ENCODE results near the gene GNA15.
"Not testable (repeated sequence)": the region's sequence is repeated elsewhere in the genome, so short reads cannot be mapped to it uniquely, and the experiment has no call there.

GNA15 gene

DNA sequence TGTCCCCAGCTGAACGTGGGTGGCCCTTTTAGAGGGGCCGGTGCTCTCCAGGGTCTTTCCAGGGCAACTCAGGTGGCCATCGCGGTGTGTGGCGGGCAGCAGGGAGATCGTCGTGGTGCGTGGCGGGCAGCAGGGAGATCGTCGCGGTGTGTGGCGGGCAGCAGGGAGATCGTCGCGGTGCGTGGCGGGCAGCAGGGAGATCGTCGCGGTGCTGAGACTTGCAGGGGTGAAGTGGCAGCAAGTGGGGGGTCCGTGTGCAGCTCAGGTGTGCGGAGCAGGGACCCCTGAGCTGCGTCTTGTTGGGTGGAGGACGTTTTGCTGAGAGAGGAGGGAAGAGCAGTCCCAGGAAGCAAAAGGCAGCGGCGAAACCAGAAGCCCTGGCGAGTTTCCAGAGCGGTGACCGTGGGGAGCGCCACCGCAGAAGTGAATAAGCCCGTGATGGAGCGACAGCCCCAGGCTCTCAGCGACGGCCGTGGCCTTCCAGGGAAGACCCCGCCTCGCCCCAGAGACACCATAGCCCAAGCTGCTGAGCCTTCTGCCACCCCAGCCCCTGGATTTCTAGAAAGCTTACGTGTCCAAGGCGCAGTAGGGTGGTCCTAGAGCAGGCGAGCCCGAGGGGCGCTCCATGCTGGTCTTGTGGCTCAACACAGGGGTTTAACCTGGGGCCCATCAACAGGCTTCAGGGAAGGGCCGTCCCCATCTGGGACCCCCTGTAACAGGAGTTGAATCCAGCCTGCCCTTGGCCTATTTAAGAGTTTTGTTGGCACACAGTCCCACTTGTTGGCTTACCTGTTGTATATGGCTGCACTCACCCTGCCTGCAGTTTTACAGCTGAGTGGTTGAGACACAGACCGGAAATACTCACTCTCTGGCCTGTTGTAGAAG lies 55.3 kb downstream of the GNA15 start:
- no peak for DNase-seq (ENCODE audit: low spot score)

GRCh38 chr19:3191806-3192104 lies 55.9 kb downstream of the GNA15 start:
- DNase-seq (ENCODE audit: low spot score) = not testable (repeated sequence)

DNA sequence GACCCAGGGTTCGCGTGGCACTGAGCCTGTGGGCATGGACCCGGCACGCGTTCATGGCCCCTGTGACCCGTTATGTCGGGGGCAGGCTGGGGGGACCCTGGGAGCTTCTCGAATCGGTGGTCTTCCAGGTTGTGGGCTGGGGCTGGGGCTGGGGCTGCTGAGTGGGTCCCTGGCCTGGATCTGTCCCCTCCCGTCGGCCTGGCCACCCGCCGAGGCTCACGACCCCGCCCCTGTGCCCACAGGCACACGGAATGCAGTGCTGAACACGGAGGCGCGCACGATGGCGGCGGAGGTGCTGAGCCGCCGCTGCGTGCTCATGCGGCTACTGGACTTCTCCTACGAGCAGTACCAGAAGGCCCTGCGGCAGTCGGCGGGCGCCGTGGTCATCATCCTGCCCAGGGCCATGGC lies 56.4 kb downstream of the GNA15 start:
- no peak for DNase-seq (ENCODE audit: low spot score)

DNA sequence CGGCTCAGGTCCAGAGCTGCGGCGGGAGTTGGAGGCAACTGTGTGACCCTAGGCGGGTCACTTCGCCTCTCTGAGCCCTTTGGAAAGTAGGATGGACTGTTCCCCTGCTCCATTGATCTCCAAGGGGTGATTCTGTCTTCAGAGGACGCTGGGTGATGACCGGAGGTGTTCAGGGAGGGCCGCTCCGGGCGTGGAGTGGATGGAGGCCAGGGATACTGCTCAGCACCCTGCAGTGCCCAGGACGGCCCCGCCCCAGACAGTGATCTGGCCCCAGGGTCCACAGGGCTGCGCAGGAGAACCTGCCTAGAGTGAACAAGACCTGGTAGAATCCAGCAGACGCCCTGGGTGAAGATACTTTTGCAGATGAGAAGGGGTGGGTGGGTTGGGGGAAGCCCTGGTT lies 56.9 kb downstream of the GNA15 start:
- no peak for DNase-seq (ENCODE audit: low spot score)

DNA sequence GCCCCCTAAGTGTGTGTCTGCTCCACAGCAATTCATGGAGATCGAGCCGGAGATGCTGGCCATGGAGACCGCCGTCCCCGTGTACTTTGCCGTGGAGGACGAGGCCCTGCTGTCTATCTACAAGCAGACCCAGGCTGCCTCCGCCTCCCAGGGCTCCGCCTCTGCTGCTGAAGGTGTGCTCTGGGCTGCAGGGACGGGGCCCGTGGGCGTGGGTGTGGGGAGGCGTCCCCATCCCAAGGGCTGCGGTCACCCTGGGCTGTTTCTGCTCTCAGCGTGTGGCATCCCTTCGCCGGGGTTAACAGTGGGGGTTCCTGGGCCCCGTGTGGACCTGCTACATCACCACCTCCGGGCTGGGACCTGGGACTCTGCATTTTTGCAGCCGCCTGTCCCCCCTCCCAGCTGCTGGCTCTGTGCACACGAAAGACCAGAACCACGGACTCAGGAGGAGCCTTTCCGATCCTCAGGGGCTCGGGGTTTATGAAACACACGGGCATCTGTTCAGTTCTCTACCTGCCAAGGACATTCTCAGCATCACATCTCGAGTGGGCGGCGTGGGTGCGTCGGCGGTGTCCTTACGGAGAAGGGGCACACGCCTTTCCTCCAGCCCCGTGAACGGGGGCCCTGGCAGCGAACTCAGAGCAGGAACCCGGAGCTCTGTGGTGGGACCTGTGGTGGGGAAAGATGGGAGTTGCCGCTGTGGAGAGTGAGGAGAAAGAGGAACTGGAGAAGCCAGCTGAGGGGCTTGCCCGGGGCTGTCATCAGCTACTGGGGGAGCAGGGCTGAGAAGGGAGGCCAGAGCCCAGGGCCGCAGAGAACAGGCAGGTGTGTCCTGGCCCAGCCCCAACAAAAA lies 57.6 kb downstream of the GNA15 start:
- no peak for DNase-seq (ENCODE audit: low spot score)

DNA sequence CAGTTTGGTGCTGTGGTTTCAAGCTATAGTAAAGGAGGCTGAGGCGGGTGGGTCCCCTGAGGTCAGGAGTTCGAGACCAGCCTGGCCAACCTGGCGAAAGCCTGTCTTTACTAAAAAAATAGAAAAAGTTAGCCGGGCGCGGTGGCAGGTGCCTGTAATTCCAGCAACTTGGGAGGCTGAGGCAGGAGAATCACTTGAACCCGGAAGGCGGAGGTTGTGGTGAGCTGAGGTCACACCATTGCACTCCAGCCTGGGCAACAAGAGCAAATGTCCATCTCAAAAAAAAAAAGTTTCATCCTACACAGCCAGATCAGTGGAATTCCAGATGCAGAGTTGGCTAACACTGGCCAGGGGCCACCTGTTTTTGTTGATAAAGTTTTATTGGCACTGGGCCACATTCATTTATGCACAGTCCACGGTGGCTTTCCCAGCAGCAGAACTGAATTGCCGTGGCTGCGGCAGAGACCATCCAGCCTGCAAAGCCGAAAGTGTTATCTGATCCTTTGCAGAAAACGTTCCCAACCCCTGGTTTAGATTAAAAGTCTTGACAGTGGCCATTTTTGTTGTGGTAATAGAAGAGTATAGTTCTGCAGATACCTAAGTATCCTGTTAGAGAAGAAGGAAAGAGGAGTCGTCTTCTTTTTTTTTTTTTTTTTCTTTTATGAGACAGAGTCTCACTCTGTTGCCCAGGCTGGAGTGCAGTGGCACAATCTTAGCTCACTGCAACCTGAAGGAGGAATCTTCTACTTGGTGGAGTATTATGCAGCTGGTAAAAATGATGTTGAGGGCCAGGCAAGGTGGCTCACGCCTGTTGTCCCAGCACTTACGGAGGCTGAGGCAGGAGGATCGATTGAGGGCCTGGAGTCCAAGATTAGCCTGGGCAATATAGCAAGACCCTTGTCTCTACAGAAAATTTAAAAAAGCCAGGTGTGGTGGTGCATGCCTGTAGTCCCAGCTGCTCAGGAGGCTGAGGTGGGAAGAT lies 58.6 kb downstream of the GNA15 start:
- DNase-seq (ENCODE audit: low spot score) = no peak

GRCh38 chr19:3196064-3196932 lies 60.5 kb downstream of the GNA15 start:
- DNase-seq (ENCODE audit: low spot score) = no peak

- no peak for DNase-seq (ENCODE audit: low spot score)
Observed at GRCh38 chr19:3196933-3197205, 61.0 kb downstream of the GNA15 start.

GRCh38 chr19:3198901-3199700 lies 63.3 kb downstream of the GNA15 start:
- no peak for DNase-seq (ENCODE audit: low spot score)

- DNase-seq (ENCODE audit: low spot score) = no peak
Observed at GRCh38 chr19:3201072-3201700, 65.4 kb downstream of the GNA15 start.

GRCh38 chr19:3201911-3202310 lies 66.1 kb downstream of the GNA15 start:
- no peak for DNase-seq (ENCODE audit: low spot score)

DNA sequence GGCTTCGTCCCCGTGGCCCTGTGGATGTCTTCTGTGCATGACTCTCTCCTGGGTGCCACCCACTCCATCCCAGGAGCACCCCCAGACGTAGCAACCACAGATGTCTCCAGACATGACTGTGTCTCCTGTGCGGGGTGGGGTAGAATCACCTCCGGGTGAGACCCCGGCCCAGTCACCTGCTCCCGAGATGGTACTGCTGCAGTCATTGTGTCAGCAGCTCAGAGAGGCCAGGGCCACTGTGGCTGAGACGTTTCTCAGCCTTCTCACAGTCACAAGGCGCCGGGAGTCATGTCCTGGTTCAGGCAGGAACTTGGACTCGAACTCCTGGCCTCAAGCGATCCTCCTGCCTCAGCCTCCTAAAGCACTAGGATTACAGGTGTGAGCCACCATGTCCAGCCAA lies 66.5 kb downstream of the GNA15 start:
- no peak for DNase-seq (ENCODE audit: low spot score)

DNA sequence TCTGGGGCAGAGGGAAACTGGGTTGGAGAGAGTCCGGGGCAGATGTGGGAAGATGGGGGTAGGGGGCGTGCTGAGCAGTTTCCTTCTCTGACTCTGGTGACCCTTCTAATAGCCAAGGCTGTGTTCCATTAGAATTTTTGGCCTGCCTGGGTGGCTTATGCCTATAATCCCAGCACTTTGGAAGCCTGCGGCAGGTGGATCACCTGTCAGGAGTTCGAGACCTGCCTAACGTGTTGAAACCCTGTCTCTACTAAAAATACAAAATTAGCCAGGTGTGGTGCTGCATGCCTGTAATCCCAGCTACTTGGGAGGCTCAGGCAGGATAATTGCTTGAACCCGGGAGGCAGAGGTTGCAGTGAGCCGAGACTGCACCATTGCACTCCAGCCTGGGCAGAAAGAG lies 67.1 kb downstream of the GNA15 start:
- not testable (repeated sequence) for DNase-seq (ENCODE audit: low spot score)

GRCh38 chr19:3203805-3204645 lies 68.2 kb downstream of the GNA15 start:
- DNase-seq (ENCODE audit: low spot score) = no peak

- DNase-seq (ENCODE audit: low spot score) = no peak
Observed at GRCh38 chr19:3204646-3205275, 68.9 kb downstream of the GNA15 start.

DNA sequence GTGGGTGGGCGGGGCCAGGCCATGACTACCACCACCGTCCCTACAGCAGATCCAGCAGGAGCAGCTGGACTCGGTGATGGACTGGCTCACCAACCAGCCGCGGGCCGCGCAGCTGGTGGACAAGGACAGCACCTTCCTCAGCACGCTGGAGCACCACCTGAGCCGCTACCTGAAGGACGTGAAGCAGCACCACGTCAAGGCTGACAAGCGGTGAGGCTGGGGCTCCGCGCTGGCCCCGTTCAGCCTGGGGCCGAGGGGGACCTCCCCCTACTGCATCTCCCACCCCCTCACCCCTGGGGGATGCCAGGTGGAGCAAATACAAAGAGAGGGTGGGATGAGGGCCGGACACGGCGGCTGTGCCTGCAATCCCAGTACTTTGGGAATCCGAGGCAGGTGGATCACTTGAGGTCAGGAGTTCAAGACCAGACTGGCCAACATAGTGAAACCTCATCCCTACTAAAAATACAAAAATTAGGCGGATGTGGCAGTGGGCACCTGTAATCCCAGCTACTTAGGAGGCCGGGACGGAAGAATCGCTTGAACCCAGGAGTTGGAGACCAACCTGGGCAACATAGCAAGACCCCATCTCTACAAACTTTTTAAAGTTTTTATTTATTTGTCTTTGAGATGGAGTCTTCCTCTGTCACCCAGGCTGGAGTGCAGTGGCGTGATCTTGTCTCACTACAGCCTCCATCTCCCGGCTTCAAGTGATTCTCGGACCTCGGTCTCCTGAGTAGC lies 70.6 kb downstream of the GNA15 start:
- no peak for DNase-seq (ENCODE audit: low spot score)

GRCh38 chr19:3207461-3208242 lies 71.8 kb downstream of the GNA15 start:
- DNase-seq (ENCODE audit: low spot score) = no peak
